ENCODE measurements around the gene ACSF3. TPM values are rescaled to one million over a fixed set of nuclear protein-coding genes. Genes with fewer than 3 reads are reported as not detected.

Gene ACSF3
- total RNA-seq, 2 donors from 2014 or later: 24.1 to 41.7 TPM

DNA sequence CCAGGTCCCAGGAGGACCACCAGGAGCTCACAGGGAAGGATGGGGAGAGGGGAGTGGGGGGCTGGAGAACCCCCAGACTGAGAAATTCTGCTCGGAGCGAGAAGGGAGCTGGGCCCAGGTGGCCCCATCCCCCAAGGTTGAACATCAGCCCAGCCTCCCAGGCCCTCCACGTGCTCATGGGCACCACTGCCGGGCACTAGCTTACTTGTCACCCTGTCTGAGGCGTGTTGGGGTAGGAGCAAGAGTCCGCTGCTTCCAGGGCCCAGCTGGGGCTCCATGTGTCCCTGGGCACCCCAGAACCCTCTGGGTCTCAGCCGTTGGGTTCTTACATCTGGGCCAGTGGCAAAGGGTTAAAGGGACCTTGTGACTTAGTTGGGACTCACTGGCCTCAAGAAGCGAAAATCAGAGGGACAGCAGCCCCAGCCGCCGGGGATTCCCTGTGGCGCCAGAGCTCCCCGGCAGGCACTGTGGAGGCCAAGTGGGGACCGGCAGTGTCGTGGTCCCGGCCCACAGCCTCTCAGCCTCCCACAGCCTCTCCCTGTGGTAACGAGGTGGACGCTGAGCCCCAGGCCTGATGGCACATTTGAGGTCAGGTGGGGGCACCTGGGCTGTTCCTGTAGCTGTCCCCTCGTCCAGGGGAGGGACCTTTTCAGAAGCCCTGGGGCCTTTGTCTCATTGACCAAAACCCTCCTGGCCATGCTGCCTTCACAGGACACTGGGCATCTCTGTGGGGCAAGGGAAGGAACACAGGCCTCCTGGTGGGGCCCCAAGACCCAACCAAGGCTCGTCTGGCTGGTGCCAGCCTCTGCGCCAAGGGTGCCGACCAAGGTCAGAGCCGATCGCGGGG is 44.2 kb downstream of the ACSF3 start:
- no peak overlapping the region for H3K4me3 ChIP-seq
- H3K9me3 ChIP-seq: no peaks in the 10 kb centered on the region
- H3K27ac ChIP-seq: no peak overlapping the region
- no peaks in the 10 kb centered on the region for H3K4me1 ChIP-seq (ENCODE audit: control insufficient read depth in 1 of 2, low read depth in 2 of 2)
- H3K36me3 ChIP-seq: peaks cover 17% of the 10 kb centered on the region
- DNase-seq (ENCODE audit: low spot score): no peak
- no peak for TF ChIP-seq CTCF (IDR thresholded peaks at IDR 0.05)
- no peaks in the 10 kb centered on the region for H3K27me3 ChIP-seq (replicated peaks; ENCODE audit: insufficient read depth)
- no peak for ATAC-seq (ENCODE audit: insufficient number of reproducible peaks, low FRiP score, low read depth)

DNA sequence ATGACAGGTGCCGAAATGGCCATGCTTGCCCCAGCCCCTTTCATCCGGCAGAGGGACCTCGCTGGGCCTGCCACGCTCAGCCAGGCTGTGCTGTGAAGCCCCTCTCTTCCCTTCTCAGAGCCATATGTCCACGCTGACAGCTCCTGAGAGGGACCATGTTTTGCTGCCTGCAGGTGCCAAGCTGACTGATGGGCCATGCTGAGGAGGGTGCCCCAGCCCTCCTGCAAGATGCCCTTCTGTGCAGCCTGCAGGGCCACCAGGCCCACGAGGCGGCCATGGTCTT is 44.8 kb downstream of the ACSF3 start:
- Histone ChIP-seq H3K27me3 (replicated peaks; ENCODE audit: insufficient read depth) (no peaks in the 10 kb centered on the region), H3K4me1 (ENCODE audit: control insufficient read depth in 1 of 2, low read depth in 2 of 2) (no peaks in the 10 kb centered on the region), H3K9me3 (no peaks in the 10 kb centered on the region), H3K4me3 (no peak overlapping the region), H3K27ac (no peak overlapping the region), H3K36me3 (peaks cover 17% of the 10 kb centered on the region)
- TF ChIP-seq CTCF (IDR thresholded peaks at IDR 0.05): no peak
- DNase-seq (ENCODE audit: low spot score): no peak
- no peak for ATAC-seq (ENCODE audit: insufficient number of reproducible peaks, low FRiP score, low read depth)

GRCh38 chr16:89138843-89139520 is 45.3 kb downstream of the ACSF3 start:
- Histone ChIP-seq H3K9me3 (no peaks in the 10 kb centered on the region), H3K4me1 (ENCODE audit: control insufficient read depth in 1 of 2, low read depth in 2 of 2) (no peaks in the 10 kb centered on the region), H3K4me3 (no peak overlapping the region), H3K27me3 (replicated peaks; ENCODE audit: insufficient read depth) (no peaks in the 10 kb centered on the region), H3K27ac (no peak overlapping the region), H3K36me3 (peaks cover 15% of the 10 kb centered on the region)
- no peak for TF ChIP-seq CTCF (IDR thresholded peaks at IDR 0.05)
- DNase-seq (ENCODE audit: low spot score) (no peak), ATAC-seq (ENCODE audit: insufficient number of reproducible peaks, low FRiP score, low read depth) (no peak)

GRCh38 chr16:89139907-89140361 is 46.3 kb downstream of the ACSF3 start:
- no peak for DNase-seq (ENCODE audit: low spot score)
- Histone ChIP-seq H3K36me3 (peaks cover 14% of the 10 kb centered on the region), H3K4me1 (ENCODE audit: control insufficient read depth in 1 of 2, low read depth in 2 of 2) (no peaks in the 10 kb centered on the region), H3K27me3 (replicated peaks; ENCODE audit: insufficient read depth) (no peaks in the 10 kb centered on the region), H3K27ac (no peak overlapping the region), H3K4me3 (no peak overlapping the region), H3K9me3 (no peaks in the 10 kb centered on the region)
- TF ChIP-seq CTCF (IDR thresholded peaks at IDR 0.05): no peak
- no peak for ATAC-seq (ENCODE audit: insufficient number of reproducible peaks, low FRiP score, low read depth)

- H3K4me1 ChIP-seq (ENCODE audit: control insufficient read depth in 1 of 2, low read depth in 2 of 2): no peaks in the 10 kb centered on the region
- TF ChIP-seq CTCF (IDR thresholded peaks at IDR 0.05): no peak
Measured at GRCh38 chr16:89140401-89140800, 46.7 kb downstream of the ACSF3 start.

More at GRCh38 chr16:89140401-89140800, 46.7 kb downstream of the ACSF3 start:
- Histone ChIP-seq H3K9me3 (no peaks in the 10 kb centered on the region), H3K4me3 (no peak overlapping the region), H3K36me3 (peaks cover 14% of the 10 kb centered on the region), H3K27ac (no peak overlapping the region), H3K27me3 (replicated peaks; ENCODE audit: insufficient read depth) (no peaks in the 10 kb centered on the region)
- DNase-seq (ENCODE audit: low spot score): no peak
- no peak for ATAC-seq (ENCODE audit: insufficient number of reproducible peaks, low FRiP score, low read depth)

Measured in thoracic aorta (tissue), 2 donors.